ENCODE measurements around the gene SPATA13. TPM values are rescaled to one million over a fixed set of nuclear protein-coding genes. Genes with fewer than 3 reads are reported as not detected.

The SPATA13 gene
- total RNA-seq, 4 donors from 2014 or later: 8.1 to 17.0 (median 10.7) TPM

DNA sequence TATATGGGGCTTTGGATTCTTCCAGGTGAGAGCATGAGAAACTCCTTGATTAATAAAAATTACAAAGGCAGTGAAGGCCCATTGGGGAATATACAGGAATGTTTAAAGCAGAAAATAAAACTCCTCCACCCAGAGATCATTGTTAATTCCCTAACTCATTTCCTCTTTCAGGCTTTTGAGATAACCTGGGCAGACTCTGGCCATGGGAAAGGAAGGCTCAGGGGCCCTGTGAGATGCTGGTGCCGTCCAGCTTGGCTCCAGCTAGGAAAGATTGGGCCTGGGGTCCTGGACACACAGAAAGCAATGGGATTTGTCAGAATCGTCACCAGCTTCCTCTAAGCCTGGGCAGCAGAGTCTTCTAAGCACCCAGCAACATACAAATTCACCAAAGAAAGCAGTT lies 36.8 kb upstream of the SPATA13 start:
- TF ChIP-seq, protein P1, sequence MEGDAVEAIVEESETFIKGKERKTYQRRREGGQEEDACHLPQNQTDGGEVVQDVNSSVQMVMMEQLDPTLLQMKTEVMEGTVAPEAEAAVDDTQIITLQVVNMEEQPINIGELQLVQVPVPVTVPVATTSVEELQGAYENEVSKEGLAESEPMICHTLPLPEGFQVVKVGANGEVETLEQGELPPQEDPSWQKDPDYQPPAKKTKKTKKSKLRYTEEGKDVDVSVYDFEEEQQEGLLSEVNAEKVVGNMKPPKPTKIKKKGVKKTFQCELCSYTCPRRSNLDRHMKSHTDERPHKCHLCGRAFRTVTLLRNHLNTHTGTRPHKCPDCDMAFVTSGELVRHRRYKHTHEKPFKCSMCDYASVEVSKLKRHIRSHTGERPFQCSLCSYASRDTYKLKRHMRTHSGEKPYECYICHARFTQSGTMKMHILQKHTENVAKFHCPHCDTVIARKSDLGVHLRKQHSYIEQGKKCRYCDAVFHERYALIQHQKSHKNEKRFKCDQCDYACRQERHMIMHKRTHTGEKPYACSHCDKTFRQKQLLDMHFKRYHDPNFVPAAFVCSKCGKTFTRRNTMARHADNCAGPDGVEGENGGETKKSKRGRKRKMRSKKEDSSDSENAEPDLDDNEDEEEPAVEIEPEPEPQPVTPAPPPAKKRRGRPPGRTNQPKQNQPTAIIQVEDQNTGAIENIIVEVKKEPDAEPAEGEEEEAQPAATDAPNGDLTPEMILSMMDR (IDR thresholded peaks at IDR 0.05; ENCODE audit: low read depth): no peak

DNA sequence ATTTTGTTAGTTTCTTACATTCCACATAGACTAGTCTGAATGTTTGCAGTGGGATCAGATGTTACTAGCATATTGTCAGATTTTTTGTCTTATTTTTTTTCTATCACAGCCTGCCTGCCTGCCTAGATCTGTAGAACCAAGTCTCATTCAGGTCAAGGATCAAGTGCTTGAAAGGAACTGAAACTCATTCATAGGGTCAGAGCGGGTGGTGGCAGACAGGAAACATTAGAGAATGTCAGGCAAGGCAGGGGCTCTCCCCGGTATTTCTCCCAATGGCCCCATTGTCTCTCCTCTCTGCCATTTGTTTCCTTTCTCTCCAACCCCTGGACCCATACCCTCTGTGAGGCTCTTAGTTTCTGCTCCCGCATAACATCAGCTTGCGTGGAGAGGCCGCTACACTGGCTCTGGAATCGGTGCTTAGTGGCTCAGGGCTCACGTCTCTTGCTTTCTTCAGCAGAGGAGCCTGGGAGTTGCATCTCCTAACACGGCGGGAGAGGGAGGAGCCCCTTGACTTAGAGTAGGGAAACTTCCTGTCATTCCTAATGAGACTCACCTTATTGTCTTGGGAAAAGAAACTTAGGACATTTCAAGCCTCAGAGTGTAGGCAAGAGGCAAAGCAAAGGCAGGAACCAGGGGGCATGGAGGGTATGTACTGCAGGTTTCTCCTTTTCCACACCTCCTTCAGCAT lies 35.6 kb upstream of the SPATA13 start:
- TF ChIP-seq, protein P1 (IDR thresholded peaks at IDR 0.05; ENCODE audit: low read depth): no peak

GRCh38 chr13:24127116-24127631 lies 33.3 kb upstream of the SPATA13 start:
- TF ChIP-seq, protein P1 (IDR thresholded peaks at IDR 0.05; ENCODE audit: low read depth): no peak

- TF ChIP-seq, protein P1 (IDR thresholded peaks at IDR 0.05; ENCODE audit: low read depth): no peak
Observed at GRCh38 chr13:24128112-24128511, 32.4 kb upstream of the SPATA13 start.

GRCh38 chr13:24128962-24129361 lies 31.6 kb upstream of the SPATA13 start:
- TF ChIP-seq, protein P1 (IDR thresholded peaks at IDR 0.05; ENCODE audit: low read depth): no peak

- TF ChIP-seq, protein P1 (IDR thresholded peaks at IDR 0.05; ENCODE audit: low read depth): no peak
Observed at GRCh38 chr13:24129914-24130774, 30.4 kb upstream of the SPATA13 start.

DNA sequence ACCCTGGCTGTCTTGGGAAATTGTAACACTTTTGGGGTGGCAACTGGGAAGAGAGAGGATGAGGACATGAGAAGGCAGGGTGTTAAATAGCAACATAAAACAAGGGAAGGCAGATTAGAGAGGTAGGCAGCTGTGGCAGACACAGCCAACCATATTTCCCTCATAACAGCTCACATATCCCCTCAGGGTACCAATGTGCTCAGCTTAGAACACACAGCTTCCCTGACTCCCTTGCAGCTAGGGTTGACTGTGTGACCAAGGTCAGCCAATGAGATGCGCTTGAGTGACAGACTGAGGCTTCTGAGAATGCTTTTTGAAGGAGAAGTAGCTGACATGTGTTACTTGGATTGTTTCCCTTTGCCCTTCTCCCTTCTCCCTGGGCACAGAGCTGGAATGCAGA lies 28.8 kb upstream of the SPATA13 start:
- TF ChIP-seq, protein P1 (IDR thresholded peaks at IDR 0.05; ENCODE audit: low read depth): no peak
